Stimulated activated CD8-positive, alpha-beta memory T cell treated with anti-CD3 and anti-CD28 coated beads, Interleukin-4, amount 100 ng/mL, for 4 hours (primary cell): ENCODE results near the gene C7orf33.
"Not testable (repeated sequence)": the region's sequence is repeated elsewhere in the genome, so short reads cannot be mapped to it uniquely, and the experiment has no call there.

Experiments
- DNase-seq, 2 donors: peaks; one replicate each; pipeline ENCODE4 v3.0.0-alpha.2; 2020; ENCODE audit warnings: low read depth in 2 of 2, low spot score in 1 of 2

Gene C7orf33, protein sequence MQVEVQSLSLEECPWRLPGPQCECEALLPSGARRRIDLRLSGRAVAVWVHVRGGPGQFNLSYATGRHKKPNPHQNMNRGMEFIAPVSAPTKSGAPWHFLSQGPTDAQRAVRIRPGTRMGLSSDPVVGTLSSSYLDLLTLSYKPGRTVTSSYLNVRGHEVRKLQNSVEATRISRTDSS

DNA sequence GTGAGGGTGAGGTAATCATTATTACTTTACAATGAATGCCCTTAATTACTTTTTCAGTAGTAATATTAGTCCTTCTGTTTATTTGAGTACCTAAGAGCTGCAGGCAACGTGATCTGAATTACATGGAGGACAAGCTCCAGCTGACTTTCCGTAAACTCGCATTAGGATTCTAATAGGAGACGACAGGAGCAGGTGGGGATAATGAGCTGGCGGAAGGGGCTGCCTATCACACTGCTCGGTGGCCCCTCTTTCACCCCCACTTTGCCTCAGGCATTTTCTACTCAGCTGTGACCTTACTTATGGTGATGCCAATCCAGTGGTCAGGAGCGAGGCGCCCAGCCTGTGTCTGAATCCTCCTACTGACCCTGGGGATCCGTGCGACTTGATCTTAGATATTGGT lies at the start of gene C7orf33:
TSS of gene C7orf33 (plus strand) at position 296 of the 400 bp plus-strand sequence. CDS start 160 bp downstream, outside the sequence.
- no peak for DNase-seq

DNA sequence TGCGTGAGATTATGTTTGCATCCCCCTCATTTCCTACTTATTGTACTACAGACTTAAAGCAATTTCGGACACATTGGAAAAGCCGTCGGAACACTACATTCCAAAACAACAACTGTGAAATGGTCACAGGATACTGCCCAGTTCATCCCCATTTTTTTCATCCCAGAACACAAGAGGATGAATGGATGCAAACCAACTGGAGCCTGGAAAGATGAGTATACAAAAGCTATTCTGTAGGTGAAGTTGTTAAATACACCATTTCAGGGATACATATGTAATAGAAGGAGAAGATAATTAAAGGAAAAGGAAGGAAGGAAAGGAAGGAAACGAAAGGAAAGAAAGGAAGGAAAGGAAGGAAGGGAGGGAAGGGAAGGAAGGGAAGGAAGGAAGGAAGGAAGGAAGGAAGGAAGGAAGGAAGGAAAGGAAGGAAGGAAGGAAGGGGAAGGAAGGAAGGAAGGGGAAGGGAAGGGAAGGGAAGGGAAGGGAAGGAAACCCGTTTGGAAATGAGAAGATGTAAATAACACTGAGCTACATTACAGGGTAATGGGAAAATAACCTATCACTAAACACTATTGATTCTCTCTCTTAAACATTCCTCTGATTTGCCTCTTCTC lies 48.6 kb upstream of the C7orf33 start:
- DNase-seq, result no peak

DNA sequence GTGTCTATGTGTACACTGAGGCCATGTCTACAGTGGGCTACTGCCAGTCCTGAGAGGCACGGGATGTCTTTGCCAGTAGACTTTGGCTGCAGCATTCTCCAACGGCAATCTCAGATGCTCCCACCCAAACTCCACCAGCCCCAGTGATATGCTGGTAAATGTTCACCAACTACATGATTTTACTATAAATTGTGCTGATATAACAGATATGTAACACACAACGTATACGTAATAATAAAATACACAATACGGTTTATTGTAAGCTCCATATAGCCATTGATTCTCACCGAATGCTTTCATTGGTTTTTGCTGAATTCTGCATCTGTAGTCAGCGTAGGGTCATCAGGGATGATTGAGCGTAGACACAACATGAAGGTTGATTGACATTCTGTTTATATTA lies 47.3 kb upstream of the C7orf33 start:
- no peak for DNase-seq

- no peak for DNase-seq
These were observed 45.4 kb upstream of the C7orf33 start for GRCh38 chr7:148545172-148545571.

DNA sequence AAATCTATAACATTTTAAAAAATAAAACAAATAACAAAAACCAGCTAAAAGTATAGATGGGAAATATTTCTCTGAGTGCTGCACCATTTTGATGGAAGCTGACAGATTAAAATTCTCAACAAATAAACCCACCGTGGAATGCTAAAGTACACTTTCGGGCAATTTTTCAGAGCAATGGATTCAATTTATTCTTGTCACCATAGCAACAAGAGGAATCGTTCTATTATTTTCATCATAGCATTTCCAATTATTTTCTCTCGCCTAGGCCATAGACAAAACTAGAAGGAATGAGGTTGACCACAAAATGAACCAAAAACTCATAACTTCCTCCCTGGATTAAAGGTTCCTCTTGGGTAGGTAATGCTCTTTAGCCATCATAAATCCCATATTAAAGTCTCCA lies 44.6 kb upstream of the C7orf33 start:
- DNase-seq, result no peak

- DNase-seq, result no peak
These were observed 43.7 kb upstream of the C7orf33 start for GRCh38 chr7:148546857-148547256.

GRCh38 chr7:148547951-148548350 lies 42.6 kb upstream of the C7orf33 start:
- DNase-seq, result no peak

GRCh38 chr7:148553979-148554378 lies 36.6 kb upstream of the C7orf33 start:
- DNase-seq, result no peak

- DNase-seq, result no peak
These were observed 33.7 kb upstream of the C7orf33 start for GRCh38 chr7:148556892-148557291.

DNA sequence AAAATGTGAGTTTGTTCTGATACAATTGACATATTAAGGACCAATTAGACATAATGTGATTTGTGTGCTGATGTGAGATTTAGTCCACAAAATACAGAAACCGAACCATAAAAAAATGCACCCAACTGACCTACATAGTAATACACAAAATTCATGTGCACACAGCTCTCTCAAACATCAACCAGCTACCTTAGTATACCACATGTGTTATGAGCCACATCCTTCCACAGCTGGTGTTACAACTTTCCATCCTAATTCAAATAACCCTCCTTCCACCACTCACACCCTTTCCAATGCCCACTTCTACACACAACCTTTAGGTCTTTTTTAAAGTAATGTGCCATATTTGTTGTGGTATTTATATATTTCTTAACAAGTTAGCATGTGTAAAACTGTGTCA lies 31.7 kb upstream of the C7orf33 start:
- DNase-seq, result no peak

DNA sequence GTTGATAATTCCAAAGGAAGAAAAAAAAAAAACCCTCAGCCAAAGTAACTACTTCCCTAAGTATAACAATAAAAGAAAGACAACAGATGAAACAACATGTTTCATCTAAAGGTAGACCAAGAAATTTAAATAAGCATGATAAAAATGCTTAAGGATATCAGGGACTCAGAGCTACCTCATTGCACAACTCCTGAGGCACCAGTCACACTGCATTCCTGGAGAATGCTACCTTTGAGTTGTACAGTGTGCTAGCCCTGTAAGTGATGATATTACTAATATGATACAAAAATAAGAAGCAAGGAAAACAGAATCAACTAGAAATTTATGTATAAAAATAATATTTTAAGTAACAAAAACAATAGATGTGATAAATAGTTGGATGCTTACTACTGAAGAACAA lies 29.5 kb upstream of the C7orf33 start:
- no peak for DNase-seq

DNA sequence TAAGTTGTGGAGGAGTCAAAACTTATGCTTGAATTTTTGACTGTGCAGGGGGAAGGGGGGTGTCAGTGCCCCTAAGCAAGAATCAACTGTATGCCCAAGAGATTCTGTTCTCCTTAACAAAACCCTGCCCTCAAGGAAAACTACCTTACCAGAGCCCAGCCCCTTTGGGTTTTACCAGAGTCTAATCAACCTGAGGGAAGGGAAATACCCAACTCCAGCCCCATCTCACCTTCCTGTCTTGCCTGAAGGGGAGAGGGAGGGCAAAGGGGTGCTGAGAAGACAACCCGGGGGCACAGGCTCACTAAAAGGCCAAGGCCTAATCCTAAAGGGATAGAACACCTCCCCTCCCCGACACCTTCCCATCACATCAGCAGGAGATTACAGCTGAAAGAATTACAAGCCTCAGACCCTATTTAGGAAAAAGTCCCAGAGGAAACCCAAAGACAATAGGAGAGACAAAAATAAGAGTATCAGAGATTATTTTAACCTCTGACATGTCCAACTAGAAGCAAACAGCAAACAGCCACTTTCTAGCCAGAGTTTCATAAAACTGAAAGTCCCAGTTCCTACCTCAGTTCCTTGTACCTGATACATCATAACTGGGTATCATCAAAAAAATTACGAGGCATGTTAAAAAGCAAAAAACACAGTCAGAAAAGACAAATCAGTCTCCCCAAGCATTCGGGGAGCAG lies 26.8 kb upstream of the C7orf33 start:
- DNase-seq, result no peak

DNA sequence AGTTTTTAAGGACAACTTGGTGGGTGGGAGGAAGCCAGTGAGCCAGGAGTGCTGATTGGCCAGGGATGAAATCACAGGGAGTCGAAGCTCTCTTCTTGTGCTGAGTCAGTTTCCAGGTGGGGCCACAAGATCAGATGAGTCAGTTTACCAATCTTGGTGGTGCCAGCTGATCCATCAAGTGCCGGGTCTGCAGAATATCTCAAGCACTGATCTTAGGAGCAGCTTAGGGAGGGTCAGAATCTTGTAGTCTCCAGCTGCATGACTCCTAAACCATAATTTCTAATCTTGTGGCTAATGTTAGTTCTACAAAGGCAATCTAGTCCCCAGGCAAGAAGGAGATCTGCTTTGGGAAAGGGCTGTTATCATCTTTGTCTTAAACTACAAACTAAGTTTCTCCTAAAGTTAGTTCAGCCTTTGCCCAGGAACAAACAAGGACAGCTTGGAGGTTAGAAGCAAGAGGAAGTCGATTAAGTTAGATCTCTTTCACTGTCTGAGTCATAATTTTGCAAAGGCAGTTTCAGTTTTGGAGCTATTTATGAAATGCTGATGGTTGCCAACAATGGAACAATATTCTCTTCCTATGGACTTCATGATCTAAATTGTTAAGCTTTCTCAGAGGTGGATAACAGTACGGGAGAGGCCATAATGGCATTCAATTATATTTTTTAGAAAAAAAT lies 26.2 kb upstream of the C7orf33 start:
- not testable (repeated sequence) for DNase-seq

- no peak for DNase-seq
These were observed 23.8 kb upstream of the C7orf33 start for GRCh38 chr7:148566736-148567135.

- no peak for DNase-seq
These were observed 23.0 kb upstream of the C7orf33 start for GRCh38 chr7:148567524-148567923.

DNA sequence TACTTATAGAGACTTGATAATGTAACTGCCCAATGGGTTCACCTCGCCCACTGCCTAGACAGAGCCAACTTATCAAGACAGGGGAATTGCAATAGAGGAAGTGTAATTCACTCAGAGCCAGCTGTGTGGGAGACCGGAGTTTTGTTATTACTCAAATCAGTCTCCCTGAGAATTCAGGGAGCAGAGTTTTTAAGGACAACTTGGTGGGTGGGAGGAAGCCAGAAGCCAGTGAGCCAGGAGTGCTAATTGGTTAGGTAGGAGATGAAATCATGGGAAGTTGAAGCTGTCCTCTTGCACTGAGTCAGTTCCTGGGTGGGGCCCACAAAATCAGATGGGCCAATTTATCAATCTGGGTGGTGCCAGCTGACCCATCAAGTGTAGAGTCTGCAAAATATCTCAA lies 20.1 kb upstream of the C7orf33 start:
- DNase-seq, result no peak

GRCh38 chr7:148570973-148571372 lies 19.6 kb upstream of the C7orf33 start:
- DNase-seq, result not testable (repeated sequence)

GRCh38 chr7:148571381-148571780 lies 19.2 kb upstream of the C7orf33 start:
- no peak for DNase-seq

- no peak for DNase-seq
These were observed 18.5 kb upstream of the C7orf33 start for GRCh38 chr7:148572067-148572522.

DNA sequence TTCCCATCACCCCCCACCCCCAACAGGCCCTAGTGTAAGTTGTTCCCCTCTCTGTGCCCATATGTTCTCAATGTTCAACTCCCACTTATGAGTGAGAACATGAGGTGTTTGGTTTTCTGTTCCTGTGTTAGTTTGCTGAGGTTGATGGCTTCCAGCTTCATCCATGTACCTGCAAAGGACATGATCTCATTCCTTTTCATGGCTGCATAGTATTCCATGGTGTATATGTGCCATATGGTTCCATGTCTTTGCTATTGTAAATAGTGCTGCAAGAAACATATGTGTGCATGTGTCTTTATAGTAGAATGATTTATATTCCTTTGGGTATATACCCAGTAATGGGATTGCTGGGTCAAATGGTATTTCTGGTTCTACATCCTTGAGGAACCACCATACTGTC lies 17.0 kb upstream of the C7orf33 start:
- DNase-seq, result not testable (repeated sequence)

DNA sequence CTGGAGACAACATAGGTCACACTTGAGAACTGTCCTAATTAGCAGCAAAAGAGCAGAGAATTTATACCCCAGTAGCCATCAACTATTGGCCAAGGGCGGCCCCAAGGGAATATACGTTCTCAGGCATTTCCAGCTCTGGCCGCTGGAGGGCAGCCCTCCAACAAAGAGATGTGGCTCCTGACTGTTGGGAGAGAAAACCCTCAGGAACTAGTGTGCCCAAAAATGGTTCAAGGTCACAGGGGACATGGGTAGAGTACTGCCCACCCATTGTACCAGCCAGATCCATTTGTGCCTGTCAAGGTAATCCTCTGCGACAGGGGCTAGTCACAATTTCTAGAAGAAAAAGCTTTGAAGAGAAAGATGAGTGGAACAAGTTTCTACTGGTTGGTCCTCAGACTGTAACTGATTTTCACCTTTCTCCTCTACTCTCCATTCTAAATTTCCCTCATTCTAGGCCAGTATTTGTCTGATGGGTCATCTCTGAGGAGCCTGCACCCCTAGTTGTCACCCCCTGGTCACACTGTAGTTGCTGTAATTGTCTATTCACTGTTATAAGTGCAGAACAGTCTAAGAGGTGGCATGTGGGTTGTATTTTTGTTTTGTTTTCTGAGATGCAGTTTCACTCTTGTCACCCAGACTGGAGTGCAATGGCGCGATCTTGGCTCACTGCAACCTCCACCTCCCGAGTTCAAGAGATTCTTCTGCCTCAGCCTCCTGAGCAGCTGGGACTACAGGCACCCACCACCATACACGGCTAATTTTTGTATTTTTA lies 14.7 kb upstream of the C7orf33 start:
- peak; percentile 24 to 59 for DNase-seq
